Activated CD4-positive, alpha-beta T cell treated with anti-CD3 and anti-CD28 coated beads, Interleukin-2, amount 50 U/mL, for 16 hours (primary cell): ENCODE data around the gene SLC25A53.

ENCODE experiments used
- DNase-seq: peaks from one replicate; pipeline ENCODE4 v3.0.0-alpha.2; 2020

The SLC25A53 gene, protein sequence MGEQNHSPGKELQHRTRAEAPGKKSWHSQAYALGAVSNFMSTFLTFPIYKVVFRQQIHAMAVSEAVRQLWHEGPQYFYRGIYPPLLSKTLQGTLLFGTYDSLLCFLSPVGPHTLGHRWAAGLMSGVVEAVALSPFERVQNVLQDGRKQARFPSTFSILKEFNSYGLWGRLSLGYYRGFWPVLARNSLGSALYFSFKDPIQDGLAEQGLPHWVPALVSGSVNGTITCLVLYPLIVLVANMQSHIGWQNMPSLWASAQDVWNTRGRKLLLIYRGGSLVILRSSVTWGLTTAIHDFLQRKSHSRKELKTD

GRCh38 chrX:104156630-104157529 is at the start of gene SLC25A53:
Gene SLC25A53 (minus strand): TSS chrX:104157009. CDS start chrX:104105257, 51,752 bp downstream.
- peak; percentile 78 for DNase-seq

- no peak for DNase-seq
Measured at GRCh38 chrX:104205548-104205947, 48.7 kb upstream of the SLC25A53 start.

- peak; percentile 37 for DNase-seq
Measured at GRCh38 chrX:104195489-104196084, 38.8 kb upstream of the SLC25A53 start.

DNA sequence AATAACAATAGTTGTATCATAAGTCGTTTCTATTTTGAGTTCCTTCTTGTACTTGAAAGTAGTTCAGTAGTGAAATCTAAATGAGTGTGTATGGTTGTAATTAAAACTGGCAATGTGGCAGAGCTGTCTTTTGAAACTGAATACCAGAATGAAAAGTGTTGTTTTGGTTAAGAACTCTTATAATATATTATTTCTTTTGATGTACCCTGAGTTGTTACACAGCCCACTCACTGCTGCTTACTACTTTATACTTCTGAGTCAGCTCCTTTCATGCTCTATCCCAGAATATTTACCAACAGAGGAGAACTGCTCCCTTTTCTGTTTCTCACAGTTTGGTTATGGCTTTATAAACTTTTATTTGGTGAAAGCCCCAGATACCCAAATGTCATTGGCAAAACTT is 38.2 kb upstream of the SLC25A53 start:
- DNase-seq = no peak

DNA sequence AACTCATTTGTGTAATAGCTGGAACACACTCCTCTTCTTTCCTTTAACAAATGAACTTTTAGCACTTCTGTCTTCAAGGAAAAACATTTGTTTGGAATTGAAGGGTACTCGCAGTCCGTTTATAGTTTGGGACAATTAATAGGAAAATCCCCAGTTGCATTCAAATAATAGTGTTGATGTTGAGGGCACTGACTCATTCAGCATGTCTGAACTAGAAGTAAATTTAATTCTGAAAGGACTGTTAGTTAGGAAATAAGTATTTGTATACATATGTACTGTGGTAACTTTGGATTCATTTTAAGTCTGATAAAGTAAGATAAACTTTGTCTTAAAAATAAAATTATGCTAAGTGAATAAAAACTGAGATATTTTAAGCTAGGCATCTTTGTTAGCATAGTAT is 36.7 kb upstream of the SLC25A53 start:
- DNase-seq = no peak

DNA sequence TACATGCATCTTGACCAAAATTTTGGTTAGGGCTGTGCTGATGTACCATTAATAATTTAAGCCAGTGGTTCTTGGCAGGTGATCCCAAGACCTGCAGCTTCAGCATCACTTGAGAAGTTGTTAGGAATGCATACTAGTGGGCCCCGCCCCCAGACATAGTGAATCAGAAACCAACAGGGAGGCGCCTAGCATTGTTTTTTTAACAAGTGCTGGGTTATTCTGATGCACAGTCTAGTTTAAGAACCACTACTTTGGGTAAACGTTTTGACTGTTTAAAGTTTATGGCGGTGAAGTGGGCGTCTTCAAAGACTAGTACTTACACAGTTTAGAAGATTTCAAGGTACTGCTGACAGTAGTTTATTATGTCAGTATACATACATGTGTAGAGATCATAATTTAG is 33.0 kb upstream of the SLC25A53 start:
- DNase-seq = no peak

DNA sequence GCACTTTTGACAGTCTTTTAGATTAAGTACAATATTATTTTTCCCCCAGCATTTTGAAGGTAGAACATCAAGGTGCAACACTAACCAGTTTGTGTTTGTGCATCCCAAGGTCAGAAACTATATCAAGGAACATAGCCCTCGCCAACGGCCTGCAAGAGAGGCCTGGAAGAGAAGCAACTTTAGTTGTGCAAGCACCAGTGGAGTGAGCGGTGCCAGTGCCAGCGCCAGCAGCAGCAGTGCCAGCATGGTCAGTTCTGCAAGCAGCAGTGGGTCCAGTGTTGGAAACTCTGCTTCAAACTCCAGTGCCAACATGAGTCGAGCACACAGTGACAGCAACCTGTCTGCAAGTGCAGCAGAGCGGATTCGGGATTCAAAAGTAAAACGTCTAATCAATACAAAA is 31.1 kb upstream of the SLC25A53 start:
- DNase-seq = no peak

- peak; percentile 33 for DNase-seq
Measured at GRCh38 chrX:104183685-104184084, 26.9 kb upstream of the SLC25A53 start.

- no peak for DNase-seq
Measured at GRCh38 chrX:104173841-104174240, 17.0 kb upstream of the SLC25A53 start.

DNA sequence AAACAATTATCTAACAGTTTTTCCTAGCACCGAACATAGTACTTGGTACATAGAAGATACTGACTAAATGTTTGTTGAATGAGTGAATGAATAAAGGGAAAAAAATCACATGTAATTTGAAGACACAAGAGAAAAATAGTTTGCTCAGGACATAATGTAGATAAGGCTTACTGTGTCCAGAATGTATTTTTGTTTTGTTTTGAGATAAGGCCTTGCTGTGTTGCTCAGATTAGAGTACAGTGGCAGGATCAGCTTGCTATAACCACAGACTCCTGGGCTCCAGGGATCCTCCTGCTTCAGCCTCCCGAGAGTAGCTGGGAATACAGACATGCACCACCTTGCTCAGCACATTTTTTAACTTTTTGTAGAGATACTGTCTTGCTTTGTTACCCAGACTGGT is 16.0 kb upstream of the SLC25A53 start:
- DNase-seq = no peak

- DNase-seq = no peak
Measured at GRCh38 chrX:104172121-104172520, 15.3 kb upstream of the SLC25A53 start.

DNA sequence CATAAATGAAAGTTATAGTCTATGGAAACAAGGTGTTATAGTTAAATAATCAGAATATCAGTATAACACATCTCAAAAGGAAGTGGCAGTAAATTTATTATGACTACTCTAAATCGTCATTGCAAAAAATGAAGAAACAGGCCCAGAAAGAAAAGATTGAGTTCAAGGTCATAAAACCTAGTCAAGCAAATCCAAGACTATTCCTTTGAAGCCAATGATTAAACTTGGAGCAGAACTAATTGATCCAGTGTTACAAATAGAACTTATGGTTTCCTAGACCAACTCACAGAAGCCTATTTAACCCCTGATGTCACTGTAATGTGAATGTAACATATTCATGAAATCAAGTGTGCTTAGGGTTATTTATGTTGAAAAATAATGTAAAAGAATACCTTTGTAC is 11.3 kb upstream of the SLC25A53 start:
- DNase-seq = no peak

- DNase-seq = no peak
Measured at GRCh38 chrX:104166735-104167436, 10.1 kb upstream of the SLC25A53 start.

DNA sequence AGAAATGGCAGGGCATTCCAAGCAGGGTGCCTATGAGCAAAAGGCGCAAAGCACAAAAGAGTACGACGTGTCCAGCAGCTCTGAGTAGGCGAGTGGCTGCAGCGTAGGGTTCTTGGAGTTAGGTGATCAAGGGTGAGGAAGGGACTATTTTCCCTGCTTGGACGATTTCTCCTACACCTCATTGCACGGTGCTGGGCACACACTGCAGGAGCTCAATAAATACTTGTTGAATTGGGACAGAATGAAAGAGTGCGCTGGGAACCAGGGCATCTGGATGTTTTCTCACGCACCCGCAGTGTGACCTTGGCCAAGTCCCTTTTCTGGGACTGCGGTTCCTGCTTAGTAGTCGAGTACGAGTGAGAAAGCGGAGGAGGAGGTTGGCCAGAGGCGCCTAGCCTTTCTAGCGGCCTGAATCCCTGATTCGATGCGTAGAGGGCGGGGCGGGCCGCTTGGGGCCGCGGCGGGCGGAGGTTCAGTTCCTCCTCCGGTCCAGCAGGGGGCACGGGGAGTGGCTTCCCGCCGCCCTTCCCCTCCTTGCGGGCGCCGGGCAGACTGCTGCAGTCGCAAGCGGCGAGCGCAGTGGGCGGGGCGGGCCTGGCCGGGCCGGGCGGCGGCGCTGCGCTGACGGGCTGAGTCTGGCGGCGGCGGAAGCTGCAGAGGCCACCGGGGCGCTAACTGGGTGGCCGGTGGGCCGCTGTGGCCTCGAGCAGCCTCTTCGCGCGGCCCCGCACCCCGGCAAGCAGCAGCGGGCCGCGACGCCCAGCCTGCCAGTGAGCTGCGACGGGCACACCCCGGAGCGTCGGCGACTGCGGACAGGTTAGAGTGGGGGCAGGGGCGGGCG is 9.3 kb upstream of the SLC25A53 start, which contains the start of gene FAM199X:
Gene FAM199X, plus strand, starts transcription at position 560 of the 841 bp plus-strand sequence. CDS start 333 bp downstream, outside the sequence.
- peak; percentile 87 for DNase-seq

DNA sequence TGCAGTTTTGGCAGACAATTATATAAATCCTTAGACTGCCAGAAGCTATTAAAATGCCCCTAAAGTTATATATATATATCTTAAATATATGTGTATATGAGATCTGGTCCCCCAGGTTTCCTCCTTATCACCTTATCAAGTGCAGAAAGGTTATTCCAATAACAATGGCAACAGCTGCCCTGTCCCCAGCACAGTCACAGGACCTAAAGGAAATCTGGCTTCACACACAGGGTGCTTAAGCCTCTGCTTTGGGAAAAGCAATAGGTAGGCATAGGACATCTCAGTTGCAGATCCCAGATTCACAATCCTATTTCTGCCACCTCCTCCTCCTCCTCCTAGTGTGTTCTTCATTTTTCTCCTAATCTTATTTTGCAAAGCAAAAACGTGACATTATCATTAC is 5.8 kb downstream of the SLC25A53 start:
- no peak for DNase-seq

DNA sequence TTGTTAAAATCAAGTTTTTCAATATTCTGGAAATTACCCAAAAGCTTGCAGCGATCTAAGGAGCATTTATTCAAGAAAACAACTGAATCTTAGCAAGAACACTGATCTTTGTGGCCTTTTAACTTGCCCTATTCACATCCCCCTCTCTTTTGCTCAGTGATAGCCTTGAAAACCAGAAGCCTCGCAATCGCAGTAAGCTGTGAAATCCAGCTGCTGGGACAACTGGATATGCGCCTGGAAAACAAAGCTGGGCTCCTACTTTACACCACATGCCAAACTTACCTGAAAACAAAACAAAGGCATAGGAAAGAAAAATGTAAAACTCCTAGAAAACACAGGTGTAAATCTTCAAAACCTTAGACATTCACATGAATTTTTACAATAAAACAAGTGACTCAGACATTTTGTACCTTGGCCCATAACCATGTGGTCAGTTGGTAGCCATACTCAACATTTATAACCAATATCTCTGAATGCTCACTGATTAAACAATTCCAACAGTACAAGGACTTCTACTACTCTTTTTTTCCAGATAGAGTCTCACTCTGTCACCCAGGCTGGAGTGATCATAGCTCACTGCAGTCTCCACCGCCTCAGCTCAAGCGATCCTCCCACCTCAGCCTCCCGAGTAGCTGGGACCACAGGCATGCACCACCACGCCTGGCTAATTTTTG is 15.6 kb downstream of the SLC25A53 start:
- DNase-seq = no peak

GRCh38 chrX:104137496-104137895 is 19.3 kb downstream of the SLC25A53 start:
- no peak for DNase-seq

DNA sequence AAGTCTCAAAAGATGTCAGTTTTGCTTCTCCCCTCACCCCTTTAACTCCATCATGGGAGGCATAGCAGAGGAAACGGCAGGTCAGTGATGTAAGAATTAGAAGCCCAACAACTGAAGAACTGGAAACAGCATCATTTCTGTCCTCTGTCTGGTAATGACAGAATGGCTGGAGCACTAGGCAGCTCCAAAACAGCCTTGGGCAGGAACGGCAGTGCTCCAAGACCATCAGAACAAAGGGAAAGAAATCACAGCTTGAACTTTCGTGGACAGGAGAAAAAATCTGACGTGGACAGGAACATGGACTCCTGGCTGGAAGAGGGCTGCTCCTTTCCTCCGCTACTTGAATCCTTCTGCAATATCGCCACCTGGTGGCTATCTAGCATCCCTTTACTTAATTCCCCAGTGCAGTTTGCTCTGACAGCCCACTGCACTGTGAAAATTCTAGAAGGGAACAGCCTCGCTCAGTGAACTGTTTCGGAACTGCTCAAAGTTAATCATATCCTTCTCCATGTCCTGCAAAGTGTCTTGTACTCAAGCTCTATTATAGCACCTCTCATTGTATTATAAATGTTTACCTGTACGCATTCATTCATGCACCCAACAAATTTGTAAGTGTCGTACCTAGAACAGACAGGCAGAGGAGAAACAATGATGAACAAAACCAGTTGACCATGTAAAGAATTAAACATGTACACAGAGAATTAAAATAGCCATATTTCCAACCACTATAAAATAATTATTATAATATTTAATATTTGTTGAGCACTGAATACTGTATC is 20.4 kb downstream of the SLC25A53 start:
- DNase-seq = peak; percentile 70

- no peak for DNase-seq
Measured at GRCh38 chrX:104135677-104136076, 21.1 kb downstream of the SLC25A53 start.

DNA sequence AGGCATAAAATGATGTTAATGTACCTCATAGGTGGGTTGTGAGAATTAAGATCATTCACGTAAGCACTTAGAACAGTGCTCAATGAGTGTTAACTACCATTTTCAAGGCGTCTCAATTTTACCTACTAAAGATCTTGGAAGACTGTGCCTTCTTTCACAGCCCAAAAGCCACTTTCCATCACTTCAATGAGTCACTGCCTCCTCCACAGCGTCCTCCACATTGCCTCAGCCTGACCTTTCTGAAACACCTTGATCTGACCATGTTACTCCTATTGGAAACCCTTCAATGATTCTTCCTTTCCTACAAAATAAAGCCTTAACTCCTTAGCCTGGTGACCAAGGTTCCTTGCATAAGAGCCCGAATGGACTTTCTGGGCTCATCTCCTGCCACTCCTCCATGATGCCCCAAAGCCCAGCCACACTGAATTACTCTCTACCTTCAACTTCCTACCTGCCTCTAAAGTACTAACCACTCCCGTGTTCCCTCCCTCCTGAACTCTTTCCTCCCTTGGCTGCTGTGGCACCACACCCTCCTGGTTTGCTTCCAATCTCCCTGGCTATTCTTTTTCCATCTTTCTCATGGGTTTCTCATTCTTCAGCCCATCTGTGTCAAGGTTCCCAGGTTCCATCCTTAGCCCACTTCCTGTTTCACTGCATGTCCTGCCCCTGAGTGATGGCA is 22.1 kb downstream of the SLC25A53 start:
- no peak for DNase-seq
